ENCODE results near the gene ANTXR1. TPM values are rescaled to one million over a fixed set of nuclear protein-coding genes. Genes with fewer than 3 reads are reported as not detected.

The ANTXR1 gene
- polyA plus RNA-seq, 1 experiment: 87.1 TPM

DNA sequence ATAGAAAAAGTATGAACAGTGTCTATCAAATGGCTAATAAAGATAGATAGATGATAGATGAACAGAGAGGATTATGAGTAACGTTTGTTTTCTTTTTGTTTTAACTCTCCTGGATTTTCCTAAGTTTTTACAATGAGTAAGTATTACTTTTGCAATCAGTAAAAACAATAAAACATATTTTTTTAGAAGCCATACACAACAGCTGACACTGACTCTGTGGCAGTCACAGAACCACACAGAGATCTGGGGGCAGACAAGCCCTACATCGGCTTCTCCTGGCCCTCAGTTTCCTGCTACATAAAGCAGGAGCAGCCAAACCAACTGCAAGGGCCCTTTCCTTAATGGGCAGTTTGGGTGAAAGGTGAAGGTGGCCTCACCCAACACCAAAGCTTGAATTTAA lies 63.6 kb downstream of the ANTXR1 start:
- no peaks in the 10 kb centered on the region for H3K27me3 ChIP-seq (ENCODE audit: control insufficient read depth, insufficient read depth, low read length)
- no peak for DNase-seq (ENCODE audit: low read depth)
- TF ChIP-seq, protein P1, sequence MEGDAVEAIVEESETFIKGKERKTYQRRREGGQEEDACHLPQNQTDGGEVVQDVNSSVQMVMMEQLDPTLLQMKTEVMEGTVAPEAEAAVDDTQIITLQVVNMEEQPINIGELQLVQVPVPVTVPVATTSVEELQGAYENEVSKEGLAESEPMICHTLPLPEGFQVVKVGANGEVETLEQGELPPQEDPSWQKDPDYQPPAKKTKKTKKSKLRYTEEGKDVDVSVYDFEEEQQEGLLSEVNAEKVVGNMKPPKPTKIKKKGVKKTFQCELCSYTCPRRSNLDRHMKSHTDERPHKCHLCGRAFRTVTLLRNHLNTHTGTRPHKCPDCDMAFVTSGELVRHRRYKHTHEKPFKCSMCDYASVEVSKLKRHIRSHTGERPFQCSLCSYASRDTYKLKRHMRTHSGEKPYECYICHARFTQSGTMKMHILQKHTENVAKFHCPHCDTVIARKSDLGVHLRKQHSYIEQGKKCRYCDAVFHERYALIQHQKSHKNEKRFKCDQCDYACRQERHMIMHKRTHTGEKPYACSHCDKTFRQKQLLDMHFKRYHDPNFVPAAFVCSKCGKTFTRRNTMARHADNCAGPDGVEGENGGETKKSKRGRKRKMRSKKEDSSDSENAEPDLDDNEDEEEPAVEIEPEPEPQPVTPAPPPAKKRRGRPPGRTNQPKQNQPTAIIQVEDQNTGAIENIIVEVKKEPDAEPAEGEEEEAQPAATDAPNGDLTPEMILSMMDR (IDR thresholded peaks at IDR 0.05; ENCODE audit: insufficient read depth, low read depth, low read length): no peak
- ChIA-PET CTCF (interaction anchor here (0.7 kb wide), 1 partner anchor 19 kb away, joined by 3 read pairs; no protein-coding TSS in a partner anchor), POLR2A (no interaction called here)
- peaks cover 21% of the 10 kb centered on the region for H3K36me3 ChIP-seq (ENCODE audit: control insufficient read depth, insufficient read depth, low read length)
- no peak overlapping the region for H3K4me3 ChIP-seq (ENCODE audit: low read depth, low read length)

DNA sequence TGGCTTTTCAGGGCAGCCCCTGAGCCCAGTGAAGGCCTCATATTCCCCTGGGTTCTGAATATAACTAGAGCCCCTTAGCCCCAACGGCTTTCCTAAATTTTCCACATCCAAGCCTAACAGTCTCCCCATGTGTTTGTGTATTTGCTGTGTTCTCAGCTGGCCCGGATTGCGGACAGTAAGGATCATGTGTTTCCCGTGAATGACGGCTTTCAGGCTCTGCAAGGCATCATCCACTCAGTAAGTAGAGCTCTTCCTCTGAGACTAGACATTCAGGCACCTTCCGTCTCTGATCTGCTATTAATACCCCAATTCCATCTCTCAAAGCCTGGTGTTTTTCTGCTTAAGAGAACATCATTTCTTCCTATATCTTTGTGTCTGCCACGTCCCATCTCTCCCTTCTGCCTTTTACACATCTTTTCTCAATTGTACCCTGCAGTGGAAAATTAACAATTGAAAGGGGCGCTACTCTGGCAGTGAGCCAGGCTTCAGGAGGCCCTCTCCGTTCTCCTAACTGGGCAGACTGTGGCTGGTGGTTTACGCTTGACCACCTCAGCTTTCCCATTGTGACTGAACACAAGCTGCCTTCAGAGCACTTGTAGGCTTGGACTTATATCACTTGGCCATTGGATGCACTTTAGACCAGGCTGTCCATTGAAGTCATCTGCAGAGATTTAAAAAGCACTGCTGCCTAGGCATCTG lies 64.4 kb downstream of the ANTXR1 start:
- POLR2A ChIA-PET: no interaction called here
- CTCF ChIA-PET: no interaction called here
- H3K4me3 ChIP-seq (ENCODE audit: low read depth, low read length): no peak overlapping the region
- peaks cover 24% of the 10 kb centered on the region for H3K36me3 ChIP-seq (ENCODE audit: control insufficient read depth, insufficient read depth, low read length)
- TF ChIP-seq, protein P1 (IDR thresholded peaks at IDR 0.05; ENCODE audit: insufficient read depth, low read depth, low read length): no peak
- no peak for DNase-seq (ENCODE audit: low read depth)
- H3K27me3 ChIP-seq (ENCODE audit: control insufficient read depth, insufficient read depth, low read length): no peaks in the 10 kb centered on the region

DNA sequence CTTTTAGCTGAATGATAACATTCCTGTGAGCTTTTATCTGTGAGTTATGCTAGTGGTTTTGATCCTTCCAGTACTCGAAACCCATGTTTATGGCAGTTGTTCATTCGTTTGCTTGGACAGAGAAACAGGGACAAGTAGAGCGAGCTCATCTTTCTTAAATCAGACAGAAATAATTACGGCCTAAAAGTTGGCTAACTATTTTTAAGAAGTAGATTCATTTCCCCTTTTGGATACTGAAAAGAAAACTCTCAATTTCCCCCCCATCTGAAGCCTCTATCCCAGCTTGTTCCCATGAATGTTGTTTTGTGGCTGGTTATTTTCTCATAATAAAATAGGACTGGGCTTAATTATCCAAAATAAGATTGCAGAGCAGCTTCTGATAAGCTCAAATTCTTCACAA lies 67.1 kb downstream of the ANTXR1 start:
- no peak overlapping the region for H3K4me3 ChIP-seq (ENCODE audit: low read depth, low read length)
- CTCF ChIA-PET: no interaction called here
- no peak for DNase-seq (ENCODE audit: low read depth)
- peaks cover 25% of the 10 kb centered on the region for H3K36me3 ChIP-seq (ENCODE audit: control insufficient read depth, insufficient read depth, low read length)
- no peaks in the 10 kb centered on the region for H3K27me3 ChIP-seq (ENCODE audit: control insufficient read depth, insufficient read depth, low read length)
- POLR2A ChIA-PET: no interaction called here
- TF ChIP-seq, protein P1 (IDR thresholded peaks at IDR 0.05; ENCODE audit: insufficient read depth, low read depth, low read length): no peak

DNA sequence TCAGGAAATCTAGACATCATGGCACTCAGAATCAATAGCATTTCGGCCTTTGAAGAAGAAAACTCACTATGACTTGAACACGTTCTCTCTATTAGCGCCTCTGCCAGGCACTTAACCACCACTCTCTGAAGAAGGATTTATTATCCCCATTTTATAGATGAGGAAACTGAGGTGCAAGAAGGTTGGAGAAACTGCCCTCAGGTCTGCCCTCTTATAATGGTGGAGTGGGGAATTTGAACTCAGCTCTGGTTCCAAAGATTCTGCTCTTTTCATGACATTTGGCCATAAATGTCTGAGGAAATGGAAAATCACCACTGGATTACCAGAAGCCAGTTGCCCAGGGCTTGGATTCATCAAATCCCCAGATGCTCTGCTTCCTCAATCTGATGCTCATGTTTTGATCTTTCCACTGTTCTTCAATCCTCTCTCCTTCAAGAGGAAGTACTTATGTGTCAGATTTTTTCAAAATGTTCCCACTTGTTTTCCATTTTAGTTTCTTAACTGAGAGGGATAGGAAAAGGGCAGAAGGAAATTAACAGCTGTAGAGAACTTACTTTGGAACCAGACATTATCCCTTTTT lies 68.1 kb downstream of the ANTXR1 start:
- Histone ChIP-seq H3K27me3 (ENCODE audit: control insufficient read depth, insufficient read depth, low read length) (no peaks in the 10 kb centered on the region), H3K36me3 (ENCODE audit: control insufficient read depth, insufficient read depth, low read length) (peaks cover 21% of the 10 kb centered on the region), H3K4me3 (ENCODE audit: low read depth, low read length) (no peak overlapping the region)
- TF ChIP-seq, protein P1 (IDR thresholded peaks at IDR 0.05; ENCODE audit: insufficient read depth, low read depth, low read length): no peak
- ChIA-PET POLR2A (no interaction called here), CTCF (interaction anchor here (0.6 to 1.2 kb wide), 4 partner anchors 11 to 372 kb away, joined by 3 to 4 read pairs (median 3); no protein-coding TSS in a partner anchor)
- no peak for DNase-seq (ENCODE audit: low read depth)

DNA sequence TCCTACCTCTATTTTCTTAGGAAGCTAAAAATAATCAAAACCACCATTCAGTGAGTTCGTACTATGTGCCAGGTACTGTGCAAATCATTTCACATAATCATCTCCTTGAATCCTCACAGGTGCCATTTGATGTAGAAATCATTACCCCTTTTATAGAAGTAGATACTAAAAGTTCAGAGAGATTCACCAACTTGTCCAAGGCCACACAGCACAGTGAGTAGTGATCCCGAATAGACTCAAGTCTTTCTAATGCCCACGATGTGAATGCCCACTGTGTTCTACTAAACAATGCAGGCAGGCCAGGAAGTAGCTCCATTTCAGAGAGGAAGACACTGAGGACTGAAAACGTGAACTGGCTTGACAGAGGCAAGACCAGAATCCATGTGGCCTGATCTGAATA lies 68.8 kb downstream of the ANTXR1 start:
- DNase-seq (ENCODE audit: low read depth): no peak
- H3K27me3 ChIP-seq (ENCODE audit: control insufficient read depth, insufficient read depth, low read length): no peaks in the 10 kb centered on the region
- TF ChIP-seq, protein P1 (IDR thresholded peaks at IDR 0.05; ENCODE audit: insufficient read depth, low read depth, low read length): no peak
- ChIA-PET POLR2A (no interaction called here), CTCF (interaction anchor here (0.6 to 1.2 kb wide), 3 partner anchors 11 to 88 kb away, joined by 3 read pairs; no protein-coding TSS in a partner anchor)
- no peak overlapping the region for H3K4me3 ChIP-seq (ENCODE audit: low read depth, low read length)
- H3K36me3 ChIP-seq (ENCODE audit: control insufficient read depth, insufficient read depth, low read length): peaks cover 20% of the 10 kb centered on the region

All from BJ (cell line).